Measurements from ENCODE around the gene BIN1.
"Not testable (repeated sequence)": the region's sequence is repeated elsewhere in the genome, so short reads cannot be mapped to it uniquely, and the experiment has no call there.

BIN1 gene

GRCh38 chr2:127045792-127046501 lies 61.0 kb downstream of the BIN1 start:
- FAIRE-seq, result no peak

GRCh38 chr2:127044977-127045661 lies 61.8 kb downstream of the BIN1 start:
- no peak for FAIRE-seq

GRCh38 chr2:127044165-127044718 lies 62.7 kb downstream of the BIN1 start:
- no peak for FAIRE-seq

GRCh38 chr2:127043367-127044164 lies 63.4 kb downstream of the BIN1 start:
- FAIRE-seq, result no peak

GRCh38 chr2:127041259-127041970 lies 65.5 kb downstream of the BIN1 start:
- no peak for FAIRE-seq

GRCh38 chr2:127040169-127040568 lies 66.8 kb downstream of the BIN1 start:
- FAIRE-seq, result no peak

GRCh38 chr2:127039387-127040031 lies 67.4 kb downstream of the BIN1 start:
- no peak for FAIRE-seq

GRCh38 chr2:127037476-127037875 lies 69.5 kb downstream of the BIN1 start:
- no peak for FAIRE-seq

- no peak for FAIRE-seq
Observed at GRCh38 chr2:127034883-127035611, 71.9 kb downstream of the BIN1 start.

GRCh38 chr2:127034051-127034450 lies 72.9 kb downstream of the BIN1 start:
- no peak for FAIRE-seq

GRCh38 chr2:127032621-127033020 lies 74.3 kb downstream of the BIN1 start:
- FAIRE-seq, result no peak

GRCh38 chr2:127029350-127030051 lies 77.5 kb downstream of the BIN1 start:
- no peak for FAIRE-seq

- not testable (repeated sequence) for FAIRE-seq
Observed at GRCh38 chr2:127028745-127029144, 78.2 kb downstream of the BIN1 start.

- FAIRE-seq, result no peak
Observed at GRCh38 chr2:127027715-127028114, 79.2 kb downstream of the BIN1 start.

- FAIRE-seq, result no peak
Observed at GRCh38 chr2:127025359-127026166, 81.4 kb downstream of the BIN1 start.

- no peak for FAIRE-seq
Observed at GRCh38 chr2:127024769-127025358, 82.1 kb downstream of the BIN1 start.

- FAIRE-seq, result no peak
Observed at GRCh38 chr2:127023504-127023903, 83.5 kb downstream of the BIN1 start.

GRCh38 chr2:127022817-127023216 lies 84.1 kb downstream of the BIN1 start:
- FAIRE-seq, result no peak

- FAIRE-seq, result no peak
Observed at GRCh38 chr2:127020536-127020935, 86.4 kb downstream of the BIN1 start.

- no peak for FAIRE-seq
Observed at GRCh38 chr2:127017548-127017947, 89.4 kb downstream of the BIN1 start.
